GM18868 (cell line): ENCODE results near the gene IQGAP2.

Experiments used
- ATAC-seq: cut with Tn5 transposase; IDR thresholded peaks from one replicate; pipeline ENCODE4 v1.9.1; 2021; ENCODE audit warnings: mild to moderate bottlenecking, moderate library complexity; ENCODE audit not compliant: unreplicated experiment

The IQGAP2 gene

GRCh38 chr5:76383126-76383832, 19.8 kb upstream of the IQGAP2 start:
- no peak for ATAC-seq

GRCh38 chr5:76384189-76384588, 18.9 kb upstream of the IQGAP2 start:
- no peak for ATAC-seq

- ATAC-seq = no peak
Observed at GRCh38 chr5:76384705-76385104, 18.4 kb upstream of the IQGAP2 start.

GRCh38 chr5:76385540-76385939, 17.5 kb upstream of the IQGAP2 start:
- no peak for ATAC-seq

- ATAC-seq = no peak
Observed at GRCh38 chr5:76386360-76386759, 16.7 kb upstream of the IQGAP2 start.

GRCh38 chr5:76388236-76388635, 14.8 kb upstream of the IQGAP2 start:
- ATAC-seq = no peak

- ATAC-seq = no peak
Observed at GRCh38 chr5:76388791-76389512, 14.1 kb upstream of the IQGAP2 start.

- no peak for ATAC-seq
Observed at GRCh38 chr5:76389513-76390154, 13.5 kb upstream of the IQGAP2 start.

- no peak for ATAC-seq
Observed at GRCh38 chr5:76391014-76391413, 12.1 kb upstream of the IQGAP2 start.

- ATAC-seq = no peak
Observed at GRCh38 chr5:76393035-76393680, 9.9 kb upstream of the IQGAP2 start.

- ATAC-seq = no peak
Observed at GRCh38 chr5:76397200-76397599, 5.9 kb upstream of the IQGAP2 start.

GRCh38 chr5:76399268-76399667, 3.8 kb upstream of the IQGAP2 start:
- no peak for ATAC-seq

- no peak for ATAC-seq
Observed at GRCh38 chr5:76400466-76400865, 2.6 kb upstream of the IQGAP2 start.

- peak; percentile 19 for ATAC-seq
Observed at GRCh38 chr5:76401801-76402250, 1.3 kb upstream of the IQGAP2 start.

- peak; percentile 46 for ATAC-seq
Observed at GRCh38 chr5:76402251-76402885, 717 bp upstream of the IQGAP2 start.

GRCh38 chr5:76403766-76404222, 709 bp downstream of the IQGAP2 start:
- peak; percentile 19 for ATAC-seq

- ATAC-seq = peak; percentile 16
Observed at GRCh38 chr5:76404223-76405211, 1.4 kb downstream of the IQGAP2 start.

GRCh38 chr5:76406014-76406413, 2.9 kb downstream of the IQGAP2 start:
- no peak for ATAC-seq

GRCh38 chr5:76406673-76407072, 3.6 kb downstream of the IQGAP2 start:
- no peak for ATAC-seq
